C4-2B (cell line): ENCODE data around the gene SPTBN5.

Experiments used
- ZFX ChIP-seq: fragments of 450-650 bp; IDR thresholded peaks from 2 replicates; pipeline ENCODE4 v1.6.1; 2017
- TF ChIP-seq, protein P1 (sequence below): fragments of 450-650 bp; conservative IDR thresholded peaks from 2 replicates; pipeline ENCODE4 v1.5.1; 2017; ENCODE audit warnings: mild to moderate bottlenecking

DNA sequence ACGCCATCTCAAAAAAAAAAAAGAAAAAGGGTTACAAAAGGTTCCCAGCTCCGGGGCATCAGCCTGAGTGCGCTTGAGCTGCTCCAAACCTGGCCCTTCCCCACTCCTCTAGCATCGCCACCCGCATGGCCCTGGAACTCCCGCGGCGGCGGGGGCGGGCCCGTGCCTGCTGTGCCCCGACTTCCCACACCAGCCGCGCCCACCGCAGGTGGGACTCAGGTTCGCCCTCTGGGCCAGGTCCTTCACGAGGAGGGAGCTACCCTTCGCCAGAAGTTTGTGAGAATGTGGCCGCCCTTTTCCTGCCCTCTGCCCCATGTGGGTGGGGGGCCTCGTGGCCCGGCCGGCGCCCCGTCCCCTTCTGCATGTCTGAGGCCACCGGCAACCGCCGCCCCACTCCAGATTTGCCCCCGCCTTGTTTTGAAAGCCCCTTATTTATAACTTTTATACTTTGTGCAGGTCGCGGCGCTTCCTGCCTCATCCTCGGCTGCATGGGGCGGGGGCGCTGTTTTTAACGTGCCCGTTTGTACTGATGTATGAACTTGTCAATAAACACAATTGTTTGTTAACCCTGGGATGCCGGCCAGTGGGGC lies 66.5 kb downstream of the SPTBN5 start:
- TF ChIP-seq, protein P1, sequence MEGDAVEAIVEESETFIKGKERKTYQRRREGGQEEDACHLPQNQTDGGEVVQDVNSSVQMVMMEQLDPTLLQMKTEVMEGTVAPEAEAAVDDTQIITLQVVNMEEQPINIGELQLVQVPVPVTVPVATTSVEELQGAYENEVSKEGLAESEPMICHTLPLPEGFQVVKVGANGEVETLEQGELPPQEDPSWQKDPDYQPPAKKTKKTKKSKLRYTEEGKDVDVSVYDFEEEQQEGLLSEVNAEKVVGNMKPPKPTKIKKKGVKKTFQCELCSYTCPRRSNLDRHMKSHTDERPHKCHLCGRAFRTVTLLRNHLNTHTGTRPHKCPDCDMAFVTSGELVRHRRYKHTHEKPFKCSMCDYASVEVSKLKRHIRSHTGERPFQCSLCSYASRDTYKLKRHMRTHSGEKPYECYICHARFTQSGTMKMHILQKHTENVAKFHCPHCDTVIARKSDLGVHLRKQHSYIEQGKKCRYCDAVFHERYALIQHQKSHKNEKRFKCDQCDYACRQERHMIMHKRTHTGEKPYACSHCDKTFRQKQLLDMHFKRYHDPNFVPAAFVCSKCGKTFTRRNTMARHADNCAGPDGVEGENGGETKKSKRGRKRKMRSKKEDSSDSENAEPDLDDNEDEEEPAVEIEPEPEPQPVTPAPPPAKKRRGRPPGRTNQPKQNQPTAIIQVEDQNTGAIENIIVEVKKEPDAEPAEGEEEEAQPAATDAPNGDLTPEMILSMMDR, result no peak
- TF ChIP-seq ZFX, result no peak
